Measurements from ENCODE around the gene WTAP.

Gene WTAP

DNA sequence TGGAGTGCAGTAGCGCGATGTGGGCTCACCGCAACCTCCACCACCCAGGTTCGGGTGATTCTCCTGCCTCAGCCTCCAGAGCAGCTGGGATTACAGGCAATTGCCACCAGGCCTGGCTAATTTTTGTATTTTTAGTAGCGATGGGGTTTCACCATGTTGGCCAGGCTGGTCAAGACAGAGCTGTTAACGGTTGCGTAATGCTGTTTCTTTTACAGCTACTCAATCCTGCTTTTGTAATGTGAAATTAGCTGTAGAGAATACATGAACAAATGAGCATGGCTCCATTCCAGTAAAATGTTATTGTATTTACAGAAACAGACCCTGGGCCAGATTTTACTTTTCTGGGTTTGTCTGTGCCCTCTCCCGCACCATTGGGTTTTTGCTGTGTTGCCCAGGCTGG, 74.6 kb downstream of the WTAP start:
- no CpG with 5 or more reads among the region's 8 CpGs for WGBS (ENCODE audit: insufficient coverage, insufficient read length)
- no peak for DNase-seq (ENCODE audit: low read depth, low spot score)
- H3K4me1 ChIP-seq (ENCODE audit: control insufficient read depth, insufficient read depth, low read length) = no peaks in the 10 kb centered on the region
- no peak overlapping the region for H3K27ac ChIP-seq (ENCODE audit: low read length)
- peaks cover 8% of the 10 kb centered on the region; the same call in 1 of the 2 replicates for H3K36me3 ChIP-seq (ENCODE audit: control insufficient read depth, insufficient read depth, low read length)
- H3K9me3 ChIP-seq (ENCODE audit: control insufficient read depth, insufficient read depth, low read length) = no peaks in the 10 kb centered on the region
- no peak overlapping the region for H3K4me3 ChIP-seq (ENCODE audit: low read length)
- H3K27me3 ChIP-seq (ENCODE audit: control insufficient read depth, insufficient read depth, low read length) = no peaks in the 10 kb centered on the region

DNA sequence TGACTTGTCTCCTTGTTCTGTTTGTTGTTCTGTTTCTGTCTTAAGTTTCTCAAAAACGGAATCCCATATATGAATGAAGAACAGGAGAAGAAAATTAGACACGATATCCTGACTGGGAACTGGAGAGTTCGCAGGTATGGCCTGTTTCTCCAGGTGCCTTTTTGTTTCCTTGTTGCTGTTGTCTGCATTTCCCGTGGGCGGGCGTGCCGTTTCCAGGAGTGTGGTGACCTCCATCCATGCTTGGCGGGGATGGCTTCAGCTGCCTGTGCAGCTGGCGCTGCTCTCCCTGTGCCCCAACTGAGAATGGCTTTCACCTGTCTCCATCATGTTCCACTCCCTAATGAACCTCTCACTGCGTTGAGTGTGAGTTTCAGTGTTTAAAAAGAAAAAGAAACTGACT, 77.2 kb downstream of the WTAP start:
- Histone ChIP-seq H3K4me1 (ENCODE audit: control insufficient read depth, insufficient read depth, low read length) (no peaks in the 10 kb centered on the region), H3K27ac (ENCODE audit: low read length) (no peak overlapping the region), H3K36me3 (ENCODE audit: control insufficient read depth, insufficient read depth, low read length) (no peaks in the 10 kb centered on the region; the same call in 1 of the 2 replicates), H3K4me3 (ENCODE audit: low read length) (no peak overlapping the region), H3K9me3 (ENCODE audit: control insufficient read depth, insufficient read depth, low read length) (no peaks in the 10 kb centered on the region), H3K27me3 (ENCODE audit: control insufficient read depth, insufficient read depth, low read length) (no peaks in the 10 kb centered on the region)
- DNase-seq (ENCODE audit: low read depth, low spot score) = no peak
- no CpG with 5 or more reads among the region's 10 CpGs for WGBS (ENCODE audit: insufficient coverage, insufficient read length)

DNA sequence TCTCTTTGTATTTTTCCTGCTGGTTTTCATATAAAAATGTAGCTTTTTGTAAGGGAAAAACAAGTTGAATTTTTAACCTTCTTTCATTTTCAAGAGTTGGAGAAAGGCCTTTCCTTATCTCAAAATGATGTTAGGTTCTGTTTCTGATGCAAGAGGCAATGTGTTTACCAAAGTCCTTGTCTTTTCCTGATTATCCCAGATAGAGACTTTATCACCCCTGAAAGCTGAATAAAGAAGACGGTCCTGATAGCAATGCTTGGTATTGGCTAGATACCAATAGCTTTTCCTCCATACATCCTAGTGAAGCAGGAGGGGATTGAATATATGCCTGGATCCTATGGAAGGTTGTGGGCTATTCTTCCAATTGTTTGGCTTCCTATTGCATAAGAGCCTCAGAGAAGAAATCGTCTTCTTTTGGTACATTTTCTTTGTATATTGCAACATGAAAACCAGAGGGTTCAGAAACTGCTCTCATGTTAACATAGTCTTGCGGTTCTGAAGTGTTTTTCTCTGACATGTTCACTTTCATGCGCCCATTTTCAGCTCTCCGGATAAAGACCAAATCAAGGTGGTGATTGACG, 78.2 kb downstream of the WTAP start:
- DNase-seq (ENCODE audit: low read depth, low spot score) = no peak
- H3K4me1 ChIP-seq (ENCODE audit: control insufficient read depth, insufficient read depth, low read length) = no peaks in the 10 kb centered on the region
- H3K36me3 ChIP-seq (ENCODE audit: control insufficient read depth, insufficient read depth, low read length) = no peaks in the 10 kb centered on the region
- no peak overlapping the region for H3K4me3 ChIP-seq (ENCODE audit: low read length)
- no peak overlapping the region for H3K27ac ChIP-seq (ENCODE audit: low read length)
- no peaks in the 10 kb centered on the region for H3K9me3 ChIP-seq (ENCODE audit: control insufficient read depth, insufficient read depth, low read length)
- no CpG with 5 or more reads among the region's 6 CpGs for WGBS (ENCODE audit: insufficient coverage, insufficient read length)
- no peaks in the 10 kb centered on the region for H3K27me3 ChIP-seq (ENCODE audit: control insufficient read depth, insufficient read depth, low read length)

Measured in iPS DF 6.9 (cell line).